WTC11 (cell line): ENCODE measurements around the gene GRK7. TPM values are rescaled to one million over a fixed set of nuclear protein-coding genes. Genes with fewer than 3 reads are reported as not detected.

Experiments used
- ATAC-seq: fragments of 200-7000 bp; cut with Tn5 transposase; 2 replicates; pipeline ENCODE4 v1.10.0; 2021; ENCODE audit warnings: mild to moderate bottlenecking, moderate library complexity
- CTCF ChIA-PET: fragments of 300-600 bp; sonication (Branson Sonifier 250); formaldehyde crosslinking; loops from one replicate; lab custom pipeline; 2021; ENCODE audit warnings: antibody characterized with exemption; lab: Charles Lee
- POLR2A ChIA-PET: fragments of 350-600 bp; sonication (Branson Sonifier 250); formaldehyde crosslinking; loops from one replicate; lab custom pipeline; 2021; ENCODE audit warnings: antibody characterized with exemption; lab: Charles Lee
- DNase-seq: peaks from one replicate; pipeline ENCODE4 v3.0.0; 2021; ENCODE audit warnings: low spot score
- H3K27ac Mint-ChIP-seq: 2 replicates; pipeline ENCODE4 v1.8.0; 2021; ENCODE audit warnings: mixed read lengths
- H3K27me3 Mint-ChIP-seq: 2 replicates; pipeline ENCODE4 v1.8.0; 2021; ENCODE audit warnings: low read depth, mild to moderate bottlenecking, moderate library complexity, mixed read lengths
- H3K36me3 Mint-ChIP-seq: 2 replicates; pipeline ENCODE4 v1.8.0; 2021; ENCODE audit warnings: mixed read lengths
- H3K4me1 Mint-ChIP-seq: 2 replicates; pipeline ENCODE4 v1.8.0; 2022; ENCODE audit warnings: mixed read lengths
- H3K4me3 Mint-ChIP-seq: 2 replicates; pipeline ENCODE4 v1.8.0; 2021; ENCODE audit warnings: mild to moderate bottlenecking, moderate library complexity, mixed read lengths
- H3K9me3 Mint-ChIP-seq: 2 replicates; pipeline ENCODE4 v1.8.0; 2021; ENCODE audit warnings: mixed read lengths
- AFF4 ChIP-seq: sonication (generic); formaldehyde crosslinking; IDR thresholded peaks from 2 replicates; pipeline ENCODE4 v1.8.1; 2023; ENCODE audit warnings: mild to moderate bottlenecking, missing genetic modification reagents, borderline replicate concordance
- ATF1 ChIP-seq: sonication (generic); formaldehyde crosslinking; IDR thresholded peaks from 2 replicates; pipeline ENCODE4 v1.8.1; 2023; ENCODE audit warnings: mild to moderate bottlenecking, moderate library complexity, missing genetic modification reagents
- CREM ChIP-seq: sonication (generic); formaldehyde crosslinking; IDR thresholded peaks from 2 replicates; pipeline ENCODE4 v1.8.1; 2022; ENCODE audit warnings: mild to moderate bottlenecking, missing genetic modification reagents, moderate library complexity
- E2F5 ChIP-seq: sonication (generic); formaldehyde crosslinking; IDR thresholded peaks from 2 replicates; pipeline ENCODE4 v1.8.1; 2022; ENCODE audit warnings: mild to moderate bottlenecking, moderate library complexity, missing genetic modification reagents
- IRF1 ChIP-seq: sonication (generic); formaldehyde crosslinking; IDR thresholded peaks from 2 replicates; pipeline ENCODE4 v1.8.0; 2023; ENCODE audit warnings: missing genetic modification reagents
- JUN ChIP-seq: sonication (generic); formaldehyde crosslinking; IDR thresholded peaks from 2 replicates; pipeline ENCODE4 v1.8.0; 2023; ENCODE audit warnings: mild to moderate bottlenecking, missing genetic modification reagents
- MYBL2 ChIP-seq: sonication (generic); formaldehyde crosslinking; IDR thresholded peaks from 2 replicates; pipeline ENCODE4 v1.8.1; 2023; ENCODE audit warnings: mild to moderate bottlenecking, moderate library complexity, missing genetic modification reagents
- NFE2L1 ChIP-seq: sonication (generic); formaldehyde crosslinking; IDR thresholded peaks from 2 replicates; pipeline ENCODE4 v1.8.1; 2023; ENCODE audit warnings: missing genetic modification reagents
- NFYB ChIP-seq: sonication (generic); formaldehyde crosslinking; conservative IDR thresholded peaks from 2 replicates; pipeline ENCODE4 v1.8.0; 2022; ENCODE audit warnings: low read depth, missing genetic modification reagents
- PRRX2 ChIP-seq: fragments of 250-450 bp; sonication (Bioruptor Pico); IDR thresholded peaks from 2 replicates; pipeline ENCODE4 v1.8.0; 2021; ENCODE audit warnings: mild to moderate bottlenecking
- TCF7 ChIP-seq: sonication (generic); formaldehyde crosslinking; IDR thresholded peaks from 2 replicates; pipeline ENCODE4 v1.8.0; 2022; ENCODE audit warnings: mild to moderate bottlenecking, low read depth, missing genetic modification reagents, moderate library complexity
- ZMAT4 ChIP-seq: fragments of 250-450 bp; sonication (Bioruptor Pico); IDR thresholded peaks from 2 replicates; pipeline ENCODE4 v1.9.0; 2021; ENCODE audit warnings: mild to moderate bottlenecking
- ZNF138 ChIP-seq: sonication (generic); formaldehyde crosslinking; conservative IDR thresholded peaks from 2 replicates; pipeline ENCODE4 v1.8.1; 2022; ENCODE audit warnings: mild to moderate bottlenecking, moderate library complexity, missing genetic modification reagents
- ZNF263 ChIP-seq: sonication (generic); formaldehyde crosslinking; IDR thresholded peaks from 2 replicates; pipeline ENCODE4 v1.8.1; 2022; ENCODE audit warnings: low read depth, mild to moderate bottlenecking, moderate library complexity, missing genetic modification reagents
- ZNF416 ChIP-seq: fragments of 250-450 bp; sonication (Bioruptor Pico); IDR thresholded peaks from 2 replicates; pipeline ENCODE4 v1.9.0; 2021; ENCODE audit warnings: mild to moderate bottlenecking, inconsistent platforms
- total RNA-seq: library from RNA; stranded (reverse); gene quantifications from 3 replicates; pipeline ENCODE4 v1.2.3, GENCODE V29; 2021
- TF ChIP-seq, protein P1 (sequence below): sonication (generic); formaldehyde crosslinking; IDR thresholded peaks from 2 replicates; pipeline ENCODE4 v1.8.0; 2022; ENCODE audit warnings: mild to moderate bottlenecking, missing genetic modification reagents

The GRK7 gene
- total RNA-seq, 1 experiment from 2014 or later: not detected

GRCh38 chr3:141773676-141774075 is 10.5 kb downstream of the GRK7 start:
- TF ChIP-seq, protein P1, sequence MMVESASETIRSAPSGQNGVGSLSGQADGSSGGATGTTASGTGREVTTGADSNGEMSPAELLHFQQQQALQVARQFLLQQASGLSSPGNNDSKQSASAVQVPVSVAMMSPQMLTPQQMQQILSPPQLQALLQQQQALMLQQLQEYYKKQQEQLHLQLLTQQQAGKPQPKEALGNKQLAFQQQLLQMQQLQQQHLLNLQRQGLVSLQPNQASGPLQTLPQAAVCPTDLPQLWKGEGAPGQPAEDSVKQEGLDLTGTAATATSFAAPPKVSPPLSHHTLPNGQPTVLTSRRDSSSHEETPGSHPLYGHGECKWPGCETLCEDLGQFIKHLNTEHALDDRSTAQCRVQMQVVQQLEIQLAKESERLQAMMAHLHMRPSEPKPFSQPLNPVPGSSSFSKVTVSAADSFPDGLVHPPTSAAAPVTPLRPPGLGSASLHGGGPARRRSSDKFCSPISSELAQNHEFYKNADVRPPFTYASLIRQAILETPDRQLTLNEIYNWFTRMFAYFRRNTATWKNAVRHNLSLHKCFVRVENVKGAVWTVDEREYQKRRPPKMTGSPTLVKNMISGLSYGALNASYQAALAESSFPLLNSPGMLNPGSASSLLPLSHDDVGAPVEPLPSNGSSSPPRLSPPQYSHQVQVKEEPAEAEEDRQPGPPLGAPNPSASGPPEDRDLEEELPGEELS (CRISPR knock-in tag): no peak
- no peak for TF ChIP-seq E2F5
- no peak for TF ChIP-seq ZNF416 (CRISPR knock-in tag)
- no peak for TF ChIP-seq NFE2L1 (CRISPR knock-in tag)
- TF ChIP-seq IRF1: no peak
- TF ChIP-seq, all 79 proteins: peak for 0
- Mint-ChIP-seq H3K27me3 (peaks cover 12% of the 10 kb centered on the region), H3K9me3 (peaks cover 4% of the 10 kb centered on the region; the same call in 1 of the 2 replicates), H3K4me1 (no peaks in the 10 kb centered on the region), H3K4me3 (no peak overlapping the region), H3K36me3 (no peaks in the 10 kb centered on the region), H3K27ac (no peak overlapping the region)
- ATAC-seq (no peak), DNase-seq (no peak)
- CTCF ChIA-PET: no interaction called here
- POLR2A ChIA-PET: no interaction called here

GRCh38 chr3:141776376-141776775 is 13.2 kb downstream of the GRK7 start:
- Mint-ChIP-seq H3K36me3 (no peaks in the 10 kb centered on the region), H3K9me3 (peaks cover 7% of the 10 kb centered on the region), H3K4me3 (no peak overlapping the region), H3K27me3 (no peaks in the 10 kb centered on the region), H3K27ac (no peak overlapping the region), H3K4me1 (no peaks in the 10 kb centered on the region)
- POLR2A ChIA-PET: no interaction called here
- CTCF ChIA-PET: no interaction called here
- ATAC-seq (no peak), DNase-seq (no peak)
- TF ChIP-seq ZMAT4 (CRISPR knock-in tag): no peak

DNA sequence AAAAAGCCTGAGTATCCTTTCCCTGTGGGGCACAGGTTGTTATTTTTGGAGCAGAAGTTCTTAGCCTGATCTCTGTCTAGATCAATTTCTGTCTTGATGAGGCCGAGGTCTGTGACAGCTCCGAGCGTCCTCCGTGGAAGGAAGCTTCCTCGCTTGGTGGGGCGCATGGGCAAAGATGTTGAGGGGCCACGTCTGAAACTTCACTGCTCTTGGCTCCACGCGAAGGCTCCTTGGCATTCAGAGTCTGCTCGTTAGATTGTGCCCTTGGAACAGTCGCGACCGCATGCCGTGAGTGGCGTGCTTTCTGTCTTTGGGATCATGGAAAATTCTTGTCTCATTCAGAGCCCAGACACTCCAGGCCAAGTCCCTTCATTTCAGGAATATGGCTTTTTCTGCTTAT is 13.7 kb downstream of the GRK7 start:
- POLR2A ChIA-PET: no interaction called here
- DNase-seq (no peak), ATAC-seq (no peak)
- Mint-ChIP-seq H3K27me3 (no peaks in the 10 kb centered on the region), H3K27ac (no peak overlapping the region), H3K36me3 (no peaks in the 10 kb centered on the region), H3K4me3 (no peak overlapping the region), H3K9me3 (peaks cover 7% of the 10 kb centered on the region), H3K4me1 (no peaks in the 10 kb centered on the region)
- no peak for TF ChIP-seq TCF7 (CRISPR knock-in tag)
- TF ChIP-seq JUN (CRISPR knock-in tag): no peak
- no peak for TF ChIP-seq IRF1
- CTCF ChIA-PET: interaction anchor here (2.3 kb wide), 1 partner anchor 16 kb away, joined by 6 read pairs; no protein-coding TSS in a partner anchor

DNA sequence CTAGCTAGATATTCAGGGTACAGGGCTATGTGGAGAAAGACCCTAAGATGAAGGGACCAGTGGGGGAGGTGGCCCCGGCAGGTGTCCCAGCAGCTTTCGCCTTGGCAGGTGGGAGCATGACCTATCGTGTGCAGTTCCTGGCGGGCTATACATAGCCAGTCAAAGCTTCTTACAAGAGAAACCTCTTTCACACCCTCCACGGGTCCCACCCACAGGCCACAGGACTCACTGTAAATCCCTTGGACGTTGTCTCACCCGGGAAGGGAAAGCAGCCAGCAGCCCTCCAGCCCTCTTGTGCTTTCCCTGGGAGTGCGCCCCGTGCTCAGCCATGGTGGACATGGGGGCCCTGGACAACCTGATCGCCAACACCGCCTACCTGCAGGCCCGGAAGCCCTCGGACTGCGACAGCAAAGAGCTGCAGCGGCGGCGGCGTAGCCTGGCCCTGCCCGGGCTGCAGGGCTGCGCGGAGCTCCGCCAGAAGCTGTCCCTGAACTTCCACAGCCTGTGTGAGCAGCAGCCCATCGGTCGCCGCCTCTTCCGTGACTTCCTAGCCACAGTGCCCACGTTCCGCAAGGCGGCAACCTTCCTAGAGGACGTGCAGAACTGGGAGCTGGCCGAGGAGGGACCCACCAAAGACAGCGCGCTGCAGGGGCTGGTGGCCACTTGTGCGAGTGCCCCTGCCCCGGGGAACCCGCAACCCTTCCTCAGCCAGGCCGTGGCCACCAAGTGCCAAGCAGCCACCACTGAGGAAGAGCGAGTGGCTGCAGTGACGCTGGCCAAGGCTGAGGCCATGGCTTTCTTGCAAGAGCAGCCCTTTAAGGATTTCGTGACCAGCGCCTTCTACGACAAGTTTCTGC is 15.0 kb downstream of the GRK7 start:
- Mint-ChIP-seq H3K27me3 (no peaks in the 10 kb centered on the region), H3K4me1 (no peaks in the 10 kb centered on the region), H3K4me3 (no peak overlapping the region), H3K27ac (no peak overlapping the region), H3K9me3 (peaks cover 7% of the 10 kb centered on the region), H3K36me3 (no peaks in the 10 kb centered on the region)
- ATAC-seq (no peak), DNase-seq (no peak)
- CTCF ChIA-PET: interaction anchor here (2.3 kb wide), 1 partner anchor 15 kb away, joined by 6 read pairs; no protein-coding TSS in a partner anchor
- POLR2A ChIA-PET: interaction anchor here (0.7 kb wide), 1 partner anchor 7 kb away, joined by 3 read pairs; no protein-coding TSS in a partner anchor
- no peak for TF ChIP-seq ZNF138 (CRISPR knock-in tag)
- TF ChIP-seq MYBL2 (CRISPR knock-in tag): no peak
- no peak for TF ChIP-seq NFYB (CRISPR knock-in tag)
- TF ChIP-seq AFF4 (CRISPR knock-in tag): no peak
- TF ChIP-seq CREM (CRISPR knock-in tag): no peak
- TF ChIP-seq ZMAT4 (CRISPR knock-in tag): no peak
- TF ChIP-seq PRRX2 (CRISPR knock-in tag): no peak
- TF ChIP-seq ATF1 (CRISPR knock-in tag): no peak
- TF ChIP-seq ZNF263: no peak
